ENCODE measurements around the gene PKDREJ.

DNA sequence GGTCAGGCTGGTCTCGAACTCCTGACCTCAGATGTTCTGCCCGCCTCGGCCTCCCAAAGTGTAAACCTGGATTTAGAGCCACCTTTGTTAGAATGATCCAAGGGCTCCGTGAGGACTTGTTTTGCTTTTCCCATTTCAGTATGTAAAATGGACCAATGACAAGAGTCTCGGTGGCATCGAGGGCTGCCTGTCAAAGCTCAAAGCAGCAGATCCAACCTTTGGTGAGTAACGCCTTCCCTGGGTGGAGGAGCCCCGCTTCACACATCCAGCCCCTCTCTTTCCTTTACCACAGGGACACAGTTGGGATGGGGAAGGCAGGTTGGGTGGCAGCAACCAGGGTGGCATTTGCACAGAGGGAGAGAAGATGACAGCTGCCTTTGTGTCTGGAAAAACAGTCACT lies 9.1 kb upstream of the PKDREJ start:
- TF ChIP-seq, protein P1, sequence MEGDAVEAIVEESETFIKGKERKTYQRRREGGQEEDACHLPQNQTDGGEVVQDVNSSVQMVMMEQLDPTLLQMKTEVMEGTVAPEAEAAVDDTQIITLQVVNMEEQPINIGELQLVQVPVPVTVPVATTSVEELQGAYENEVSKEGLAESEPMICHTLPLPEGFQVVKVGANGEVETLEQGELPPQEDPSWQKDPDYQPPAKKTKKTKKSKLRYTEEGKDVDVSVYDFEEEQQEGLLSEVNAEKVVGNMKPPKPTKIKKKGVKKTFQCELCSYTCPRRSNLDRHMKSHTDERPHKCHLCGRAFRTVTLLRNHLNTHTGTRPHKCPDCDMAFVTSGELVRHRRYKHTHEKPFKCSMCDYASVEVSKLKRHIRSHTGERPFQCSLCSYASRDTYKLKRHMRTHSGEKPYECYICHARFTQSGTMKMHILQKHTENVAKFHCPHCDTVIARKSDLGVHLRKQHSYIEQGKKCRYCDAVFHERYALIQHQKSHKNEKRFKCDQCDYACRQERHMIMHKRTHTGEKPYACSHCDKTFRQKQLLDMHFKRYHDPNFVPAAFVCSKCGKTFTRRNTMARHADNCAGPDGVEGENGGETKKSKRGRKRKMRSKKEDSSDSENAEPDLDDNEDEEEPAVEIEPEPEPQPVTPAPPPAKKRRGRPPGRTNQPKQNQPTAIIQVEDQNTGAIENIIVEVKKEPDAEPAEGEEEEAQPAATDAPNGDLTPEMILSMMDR (IDR thresholded peaks at IDR 0.05) = no peak
- TF ChIP-seq POLR2AphosphoS5 (IDR thresholded peaks at IDR 0.05; ENCODE audit: insufficient read depth in 1 of 2, low read depth in 1 of 2) = no peak
- no peak for TF ChIP-seq POLR2A (IDR thresholded peaks at IDR 0.05)

All from vagina (tissue), 2 donors.